GM06990 (cell line): Measurements from ENCODE around the gene SLF1.
A peak's percentile ranks its signal among the peaks of the same experiment; 100 is the strongest.

Experiments
- DNase-seq: peaks from one replicate; pipeline ENCODE4 v3.0.0-alpha.2; 2011; ENCODE audit not compliant: insufficient read length; ENCODE audit errors: extremely low read depth
- H3K27me3 ChIP-seq: replicated peaks from 2 replicates; pipeline ENCODE4 v1.6.0; 2011; ENCODE audit warnings: low read length; ENCODE audit not compliant: control insufficient read depth, insufficient read depth
- H3K36me3 ChIP-seq: 2 replicates; pipeline ENCODE4 v1.5.1; 2011; ENCODE audit warnings: low read length; ENCODE audit not compliant: control insufficient read depth, insufficient read depth
- H3K4me3 ChIP-seq: replicated peaks from 2 replicates; pipeline ENCODE4 v1.5.1; 2011; ENCODE audit warnings: low read depth, mild to moderate bottlenecking, control low read depth, low read length
- CTCF ChIP-seq: IDR thresholded peaks from 2 replicates; pipeline ENCODE4 v1.5.1; 2011; ENCODE audit warnings: low read length, control low read depth, mild to moderate bottlenecking, inconsistent platforms; ENCODE audit not compliant: insufficient read depth, poor library complexity, severe bottlenecking

The SLF1 gene

GRCh38 chr5:94595281-94595840 lies 23.1 kb upstream of the SLF1 start:
- H3K4me3 ChIP-seq, result no peak overlapping the region
- no peak for DNase-seq
- no peak for TF ChIP-seq CTCF
- H3K36me3 ChIP-seq, result no peaks in the 10 kb centered on the region
- H3K27me3 ChIP-seq, result no peaks in the 10 kb centered on the region

- TF ChIP-seq CTCF, result peak; percentile 29
- H3K27me3 ChIP-seq, result no peaks in the 10 kb centered on the region
- DNase-seq, result no peak
- no peak overlapping the region for H3K4me3 ChIP-seq
- no peaks in the 10 kb centered on the region for H3K36me3 ChIP-seq
Measured at GRCh38 chr5:94613583-94613982, 4.9 kb upstream of the SLF1 start.

- DNase-seq, result no peak
- H3K4me3 ChIP-seq, result no peak overlapping the region
- no peaks in the 10 kb centered on the region for H3K36me3 ChIP-seq
- no peak for TF ChIP-seq CTCF
- no peaks in the 10 kb centered on the region for H3K27me3 ChIP-seq
Measured at GRCh38 chr5:94614156-94614805, 4.2 kb upstream of the SLF1 start.

GRCh38 chr5:94615862-94616261 lies 2.6 kb upstream of the SLF1 start:
- H3K27me3 ChIP-seq, result no peaks in the 10 kb centered on the region
- no peak for DNase-seq
- TF ChIP-seq CTCF, result no peak
- no peaks in the 10 kb centered on the region for H3K36me3 ChIP-seq
- H3K4me3 ChIP-seq, result no peak overlapping the region

- Histone ChIP-seq H3K27me3 (no peaks in the 10 kb centered on the region), H3K4me3 (peak overlapping the region; percentile 71), H3K36me3 (no peaks in the 10 kb centered on the region)
- DNase-seq, result no peak
- TF ChIP-seq CTCF, result no peak
Measured at GRCh38 chr5:94618029-94618492, 408 bp upstream of the SLF1 start.

GRCh38 chr5:94620256-94620655 lies 1.8 kb downstream of the SLF1 start:
- H3K4me3 ChIP-seq, result no peak overlapping the region
- no peaks in the 10 kb centered on the region for H3K36me3 ChIP-seq
- H3K27me3 ChIP-seq, result no peaks in the 10 kb centered on the region
- no peak for TF ChIP-seq CTCF
- DNase-seq, result no peak
